ENCODE results near the gene EFCAB12. TPM values are rescaled to one million over a fixed set of nuclear protein-coding genes. Genes with fewer than 3 reads are reported as not detected.
"Not testable (repeated sequence)": the region's sequence is repeated elsewhere in the genome, so short reads cannot be mapped to it uniquely, and the experiment has no call there.

EFCAB12 gene
- total and polyA plus RNA-seq, 2 experiments from 2014 or later: not detected

DNA sequence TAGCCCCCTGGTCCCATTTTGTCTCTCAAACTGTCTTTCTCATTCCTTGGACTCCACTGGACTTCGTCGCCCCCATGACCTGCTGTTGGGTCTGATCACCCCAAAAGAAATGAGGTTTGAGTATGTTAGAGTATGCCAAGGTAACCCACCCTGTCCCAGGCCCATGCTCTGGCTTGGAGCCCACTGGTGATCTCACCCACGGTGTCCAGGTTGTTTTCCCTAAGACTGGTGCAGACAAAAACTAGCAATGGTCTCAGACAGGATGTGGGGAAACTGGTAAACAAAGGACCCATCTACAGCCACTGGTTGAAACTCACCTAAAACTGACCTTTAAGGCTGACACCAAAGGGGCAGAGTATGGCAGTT, 38.9 kb downstream of the EFCAB12 start:
- no peaks in the 10 kb centered on the region for H3K9me2 ChIP-seq (ENCODE audit: insufficient read depth)
- peaks cover 16% of the 10 kb centered on the region for H3K4me1 ChIP-seq (ENCODE audit: insufficient read depth)
- peaks cover 27% of the 10 kb centered on the region for H3F3A ChIP-seq (ENCODE audit: insufficient read depth)
- no peaks in the 10 kb centered on the region for H3K9me3 ChIP-seq (ENCODE audit: low read depth)
- H2AFZ ChIP-seq: no peak overlapping the region
- no peak for DNase-seq
- 77 to 84% methylated on average over 3 of the region's 3 CpGs for WGBS, 2 experiments (ENCODE audit: low coverage in 1 of 2, low lambda C conversion rate in 2 of 2, missing lambda C conversion rate in 2 of 2)
- H4K20me1 ChIP-seq (ENCODE audit: insufficient read depth): no peaks in the 10 kb centered on the region
- no peak overlapping the region for H3K4me3 ChIP-seq
- H3K36me3 ChIP-seq (ENCODE audit: low read depth): peaks cover 17% of the 10 kb centered on the region; the same call in 1 of the 2 replicates
- TF ChIP-seq EZH2phosphoT487 (IDR thresholded peaks at IDR 0.05; ENCODE audit: insufficient read depth, low read depth) (no peak), EZH2 (IDR thresholded peaks at IDR 0.05; ENCODE audit: insufficient read depth, poor library complexity, severe bottlenecking) (no peak)
- in situ Hi-C loops (cut with MboI): no loop called here
- H3K79me2 ChIP-seq (ENCODE audit: insufficient read depth): no peaks in the 10 kb centered on the region; the same call in 1 of the 2 replicates
- peak overlapping the region; percentile 72 for H3K27ac ChIP-seq
- H3K27me3 ChIP-seq (replicated peaks; ENCODE audit: insufficient read depth): no peaks in the 10 kb centered on the region
- H3K9ac ChIP-seq: 0 out of 2 replicates have a peak overlapping the region, but pooled peaks have one; percentile 20
- peak overlapping the region; percentile 40 for H3K4me2 ChIP-seq (ENCODE audit: unreplicated experiment)

DNA sequence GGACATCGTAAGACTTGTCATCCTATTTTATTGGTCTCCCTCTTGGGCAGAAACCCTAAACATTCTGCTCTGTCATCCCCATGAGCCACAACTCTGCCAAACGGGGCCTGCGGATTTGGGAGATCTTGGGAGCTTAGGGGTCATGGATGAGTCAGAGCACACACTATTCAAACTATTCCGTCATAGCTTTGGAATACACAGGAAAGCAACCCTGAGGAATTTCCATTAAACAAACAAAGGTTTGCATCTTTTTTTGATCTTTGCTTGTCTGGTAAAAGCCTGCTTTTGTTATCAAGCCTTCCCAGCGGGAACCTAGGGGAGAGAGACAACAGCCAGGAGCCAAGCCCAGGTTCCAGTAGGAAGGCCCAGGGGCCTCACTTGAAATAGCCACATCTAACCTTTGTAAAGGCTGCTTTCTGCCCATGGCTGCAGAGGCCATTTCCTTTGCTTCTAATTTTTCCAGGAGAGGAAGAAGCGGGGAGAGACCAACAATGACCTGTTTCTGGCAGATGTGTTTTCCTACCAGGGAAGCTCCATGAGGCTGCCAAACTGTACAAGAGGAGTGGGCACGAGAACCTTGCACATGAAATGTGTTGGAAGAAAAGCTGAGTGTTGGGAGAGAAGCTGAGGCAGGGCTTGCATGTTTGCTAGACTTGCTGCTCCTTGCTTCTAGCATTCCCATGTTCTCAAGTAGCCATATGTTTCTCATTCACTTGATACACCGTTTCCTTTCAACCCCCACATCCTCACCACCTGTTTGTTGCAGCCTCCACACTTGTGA, 39.5 kb downstream of the EFCAB12 start:
- in situ Hi-C loops (cut with MboI); H3K9me2 ChIP-seq (ENCODE audit: insufficient read depth); H3K4me3 ChIP-seq; H4K20me1 ChIP-seq (ENCODE audit: insufficient read depth); H2AFZ ChIP-seq; H3K9me3 ChIP-seq (ENCODE audit: low read depth); H3K27me3 ChIP-seq (replicated peaks; ENCODE audit: insufficient read depth); H3K79me2 ChIP-seq (ENCODE audit: insufficient read depth): not testable (repeated sequence)
- Histone ChIP-seq H3K4me1 (ENCODE audit: insufficient read depth) (peaks cover 16% of the 10 kb centered on the region), H3K27ac (peak overlapping the region; percentile 72), H3K4me2 (ENCODE audit: unreplicated experiment) (peak overlapping the region; percentile 40), H3K36me3 (ENCODE audit: low read depth) (peaks cover 17% of the 10 kb centered on the region; the same call in 1 of the 2 replicates), H3F3A (ENCODE audit: insufficient read depth) (peaks cover 27% of the 10 kb centered on the region), H3K9ac (peak overlapping the region; percentile 46; the same call in 1 of the 2 replicates)
- peak; percentile 76 for DNase-seq
- 26% methylated on average over 8 of the region's 8 CpGs for WGBS, 2 experiments (ENCODE audit: low coverage in 1 of 2, low lambda C conversion rate in 2 of 2, missing lambda C conversion rate in 2 of 2)

DNA sequence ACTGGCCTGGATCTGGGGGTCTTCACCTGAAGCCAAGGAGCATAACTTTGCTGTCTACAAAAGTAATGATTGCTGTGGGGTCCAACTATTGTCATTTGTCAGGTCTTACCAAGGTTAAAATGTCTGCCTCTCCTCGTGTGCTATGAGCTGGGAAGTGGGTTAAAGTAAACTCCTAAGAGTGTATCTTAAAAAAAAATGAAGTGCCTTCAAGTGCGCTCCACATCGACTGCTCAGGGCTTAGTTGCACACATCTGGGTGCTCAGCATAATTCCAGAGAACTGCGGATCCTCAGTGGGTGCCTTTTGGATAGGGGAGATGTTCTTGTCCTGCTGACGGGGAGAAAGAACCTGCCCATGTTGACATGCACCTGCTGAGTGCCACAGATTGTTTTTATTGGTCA, 40.9 kb downstream of the EFCAB12 start:
- Histone ChIP-seq H3K9ac (no peak overlapping the region), H3K4me2 (ENCODE audit: unreplicated experiment) (no peak overlapping the region), H3K9me3 (ENCODE audit: low read depth) (no peaks in the 10 kb centered on the region), H3F3A (ENCODE audit: insufficient read depth) (peaks cover 27% of the 10 kb centered on the region), H4K20me1 (ENCODE audit: insufficient read depth) (no peaks in the 10 kb centered on the region), H3K27me3 (replicated peaks; ENCODE audit: insufficient read depth) (no peaks in the 10 kb centered on the region), H3K4me1 (ENCODE audit: insufficient read depth) (peaks cover 16% of the 10 kb centered on the region), H3K36me3 (ENCODE audit: low read depth) (peaks cover 12% of the 10 kb centered on the region; the same call in 1 of the 2 replicates), H3K27ac (no peak overlapping the region), H3K4me3 (no peak overlapping the region), H3K79me2 (ENCODE audit: insufficient read depth) (no peaks in the 10 kb centered on the region), H2AFZ (no peak overlapping the region), H3K9me2 (ENCODE audit: insufficient read depth) (no peaks in the 10 kb centered on the region)
- DNase-seq: no peak
- in situ Hi-C loops (cut with MboI): no loop called here
- 89 to 94% methylated on average over 5 of the region's 5 CpGs for WGBS, 2 experiments (ENCODE audit: low coverage in 1 of 2, low lambda C conversion rate in 2 of 2, missing lambda C conversion rate in 2 of 2)
- TF ChIP-seq EZH2 (IDR thresholded peaks at IDR 0.05; ENCODE audit: insufficient read depth, poor library complexity, severe bottlenecking): no peak
- TF ChIP-seq EZH2phosphoT487 (IDR thresholded peaks at IDR 0.05; ENCODE audit: insufficient read depth, low read depth): no peak

DNA sequence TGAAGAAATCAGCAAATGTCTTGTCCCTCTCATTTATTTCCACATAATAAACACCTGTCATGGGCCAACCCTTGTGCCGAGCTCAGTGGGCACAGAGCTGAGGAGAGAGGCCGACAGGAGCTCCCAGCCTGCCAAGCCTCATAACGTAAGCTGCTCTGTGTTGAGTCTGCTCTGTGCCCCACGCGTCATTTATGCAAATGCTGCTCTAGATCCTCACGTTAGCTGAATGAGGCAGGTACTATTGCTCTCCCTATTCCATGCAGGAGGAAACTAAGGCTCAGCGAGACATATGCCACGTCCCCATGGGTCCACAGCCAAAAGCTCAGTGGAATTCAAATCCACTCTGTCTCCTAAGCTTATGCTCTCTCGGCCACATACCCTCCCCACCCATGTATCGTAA, 41.5 kb downstream of the EFCAB12 start:
- no peak overlapping the region for H3K4me2 ChIP-seq (ENCODE audit: unreplicated experiment)
- in situ Hi-C loops (cut with MboI): no loop called here
- no peaks in the 10 kb centered on the region for H3K9me2 ChIP-seq (ENCODE audit: insufficient read depth)
- H3K36me3 ChIP-seq (ENCODE audit: low read depth): peaks cover 12% of the 10 kb centered on the region; the same call in 1 of the 2 replicates
- H3K9ac ChIP-seq: no peak overlapping the region
- H3K27me3 ChIP-seq (replicated peaks; ENCODE audit: insufficient read depth): no peaks in the 10 kb centered on the region
- H3F3A ChIP-seq (ENCODE audit: insufficient read depth): peaks cover 27% of the 10 kb centered on the region
- H4K20me1 ChIP-seq (ENCODE audit: insufficient read depth): no peaks in the 10 kb centered on the region
- H3K27ac ChIP-seq: no peak overlapping the region
- no peak overlapping the region for H3K4me3 ChIP-seq
- no peak for TF ChIP-seq EZH2 (IDR thresholded peaks at IDR 0.05; ENCODE audit: insufficient read depth, poor library complexity, severe bottlenecking)
- H3K4me1 ChIP-seq (ENCODE audit: insufficient read depth): peaks cover 16% of the 10 kb centered on the region
- H2AFZ ChIP-seq: no peak overlapping the region
- DNase-seq: no peak
- H3K9me3 ChIP-seq (ENCODE audit: low read depth): no peaks in the 10 kb centered on the region
- no peaks in the 10 kb centered on the region for H3K79me2 ChIP-seq (ENCODE audit: insufficient read depth)
- WGBS, 2 experiments (ENCODE audit: low coverage in 1 of 2, low lambda C conversion rate in 2 of 2, missing lambda C conversion rate in 2 of 2): 95 to 98% methylated on average over 10 of the region's 10 CpGs

DNA sequence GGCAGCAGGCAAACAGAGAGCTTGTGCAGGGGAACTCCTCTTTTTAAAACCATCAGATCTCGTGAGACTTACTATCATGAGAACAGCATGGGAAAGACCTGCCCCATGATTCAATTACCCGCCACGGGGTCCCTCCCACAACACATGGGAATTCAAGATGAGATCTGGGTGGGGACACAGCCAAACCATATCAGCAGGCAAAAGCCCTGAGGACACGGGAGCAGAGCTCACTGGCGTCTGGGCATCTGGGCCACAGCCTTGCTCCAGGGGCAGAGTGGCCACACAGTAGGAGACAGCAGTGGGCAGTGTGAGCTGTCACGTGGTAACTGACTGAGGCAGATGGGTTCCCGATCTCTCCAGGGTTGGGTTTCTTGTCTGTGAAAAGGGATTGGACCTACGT, 42.9 kb downstream of the EFCAB12 start:
- in situ Hi-C loops (cut with MboI); H3K27ac ChIP-seq: not testable (repeated sequence)
- WGBS, 2 experiments (ENCODE audit: low coverage in 1 of 2, low lambda C conversion rate in 2 of 2, missing lambda C conversion rate in 2 of 2): 57% methylated on average over 8 of the region's 8 CpGs

More for the DNA sequence above, 42.9 kb downstream of the EFCAB12 start:
- Histone ChIP-seq H3F3A (ENCODE audit: insufficient read depth) (peaks cover 19% of the 10 kb centered on the region), H3K4me1 (ENCODE audit: insufficient read depth) (peaks cover 16% of the 10 kb centered on the region)
- not testable (repeated sequence) for H3K9me3 ChIP-seq (ENCODE audit: low read depth); H4K20me1 ChIP-seq (ENCODE audit: insufficient read depth); H3K79me2 ChIP-seq (ENCODE audit: insufficient read depth); H3K4me2 ChIP-seq (ENCODE audit: unreplicated experiment); H3K9ac ChIP-seq; H2AFZ ChIP-seq; H3K36me3 ChIP-seq (ENCODE audit: low read depth); H3K9me2 ChIP-seq (ENCODE audit: insufficient read depth); H3K4me3 ChIP-seq; H3K27me3 ChIP-seq (replicated peaks; ENCODE audit: insufficient read depth)
- peak; percentile 8 for DNase-seq
